HG03378 (cell line): Measurements from ENCODE around the gene SKIDA1.

Experiments
- ATAC-seq: cut with Tn5 transposase; IDR thresholded peaks from one replicate; pipeline ENCODE4 v1.9.1; 2021; ENCODE audit warnings: mild to moderate bottlenecking, moderate library complexity; ENCODE audit not compliant: unreplicated experiment

Gene SKIDA1

DNA sequence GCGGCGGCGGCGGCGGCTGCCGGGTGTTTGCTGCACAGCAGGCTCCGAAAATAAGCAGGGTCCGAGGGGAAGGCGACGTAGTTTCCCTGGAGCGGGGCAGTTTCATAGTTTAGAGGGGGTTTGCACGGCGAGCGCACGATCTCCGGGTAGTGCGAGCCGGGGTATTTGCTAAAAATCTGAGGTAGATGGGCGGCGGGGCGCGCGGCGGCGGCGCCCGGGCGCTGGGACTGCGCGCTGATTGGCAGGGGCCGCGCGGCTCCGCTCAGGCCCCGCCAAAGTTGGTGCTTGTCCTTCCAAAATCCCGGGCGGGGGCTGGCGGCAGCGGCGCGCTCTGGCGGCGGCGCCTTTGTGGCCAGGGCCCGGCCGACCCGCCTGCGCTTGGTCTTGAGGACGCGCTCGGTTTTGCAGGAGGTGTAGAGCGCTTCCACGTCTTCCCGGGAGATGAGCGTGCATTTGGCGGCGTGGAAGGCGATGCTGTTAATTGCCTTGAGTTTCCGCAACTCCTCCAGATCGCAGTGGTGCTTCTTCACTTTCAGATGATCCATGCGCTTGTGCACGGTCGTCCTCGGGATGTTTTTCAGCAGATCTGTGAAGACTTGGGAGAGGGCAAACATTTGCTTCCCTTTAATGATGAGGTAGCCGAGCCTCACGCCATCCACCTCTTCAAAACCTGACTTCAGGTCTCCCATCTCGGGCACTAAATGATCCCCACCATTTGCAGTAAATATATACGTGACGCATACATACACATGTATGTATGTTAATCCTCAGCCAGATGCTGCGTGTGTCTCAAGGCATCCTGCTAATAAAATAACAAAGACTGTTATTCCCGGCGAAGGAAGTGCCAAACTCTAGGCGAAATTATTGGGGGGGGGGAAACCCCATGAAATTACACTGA is 8.1 kb downstream of the SKIDA1 start:
- no peak for ATAC-seq

DNA sequence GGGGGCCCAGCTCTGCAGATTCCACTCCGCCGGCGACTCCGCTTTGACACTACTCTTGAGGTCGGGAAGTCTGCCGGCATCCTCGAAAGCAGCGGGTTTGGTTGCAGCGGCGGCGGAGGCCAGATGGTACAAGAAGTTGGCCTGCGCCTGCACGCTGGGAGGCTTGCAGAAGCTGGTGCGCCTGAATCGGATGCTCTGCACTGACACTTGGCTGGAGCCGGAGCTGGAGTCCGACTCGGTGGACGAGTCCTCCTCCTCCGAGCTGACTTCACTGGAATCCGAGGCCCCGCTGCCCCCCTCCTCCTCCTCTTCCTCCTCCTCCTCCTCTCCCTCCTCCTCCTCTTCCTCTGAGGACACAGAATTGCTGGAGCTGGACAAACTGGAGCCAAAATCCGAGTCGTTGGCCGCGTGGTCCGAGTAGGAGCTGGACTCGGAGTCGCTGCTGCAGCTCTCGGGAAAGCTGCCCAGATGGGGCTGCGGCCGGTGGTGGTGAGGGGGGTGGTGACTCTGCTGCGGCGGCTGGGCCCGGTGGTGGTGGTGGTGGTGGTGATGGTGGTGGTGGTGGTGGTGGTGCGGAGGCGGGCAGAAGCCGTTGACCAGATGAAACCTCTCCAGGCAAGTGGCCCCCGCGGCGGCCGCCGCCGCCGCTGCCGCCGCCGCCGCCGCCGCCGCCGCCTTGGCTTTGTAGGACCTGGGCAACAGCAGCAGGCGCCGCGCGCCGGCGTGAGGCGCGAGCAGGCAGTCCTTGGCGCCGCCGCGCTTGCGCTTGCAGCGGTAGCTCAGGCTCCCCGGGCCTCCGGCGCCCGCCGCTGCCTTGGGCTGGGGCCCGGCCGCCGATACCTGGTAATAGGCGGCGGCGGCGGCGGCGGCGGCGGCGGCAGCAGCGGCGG is 9.0 kb downstream of the SKIDA1 start:
- ATAC-seq: no peak

DNA sequence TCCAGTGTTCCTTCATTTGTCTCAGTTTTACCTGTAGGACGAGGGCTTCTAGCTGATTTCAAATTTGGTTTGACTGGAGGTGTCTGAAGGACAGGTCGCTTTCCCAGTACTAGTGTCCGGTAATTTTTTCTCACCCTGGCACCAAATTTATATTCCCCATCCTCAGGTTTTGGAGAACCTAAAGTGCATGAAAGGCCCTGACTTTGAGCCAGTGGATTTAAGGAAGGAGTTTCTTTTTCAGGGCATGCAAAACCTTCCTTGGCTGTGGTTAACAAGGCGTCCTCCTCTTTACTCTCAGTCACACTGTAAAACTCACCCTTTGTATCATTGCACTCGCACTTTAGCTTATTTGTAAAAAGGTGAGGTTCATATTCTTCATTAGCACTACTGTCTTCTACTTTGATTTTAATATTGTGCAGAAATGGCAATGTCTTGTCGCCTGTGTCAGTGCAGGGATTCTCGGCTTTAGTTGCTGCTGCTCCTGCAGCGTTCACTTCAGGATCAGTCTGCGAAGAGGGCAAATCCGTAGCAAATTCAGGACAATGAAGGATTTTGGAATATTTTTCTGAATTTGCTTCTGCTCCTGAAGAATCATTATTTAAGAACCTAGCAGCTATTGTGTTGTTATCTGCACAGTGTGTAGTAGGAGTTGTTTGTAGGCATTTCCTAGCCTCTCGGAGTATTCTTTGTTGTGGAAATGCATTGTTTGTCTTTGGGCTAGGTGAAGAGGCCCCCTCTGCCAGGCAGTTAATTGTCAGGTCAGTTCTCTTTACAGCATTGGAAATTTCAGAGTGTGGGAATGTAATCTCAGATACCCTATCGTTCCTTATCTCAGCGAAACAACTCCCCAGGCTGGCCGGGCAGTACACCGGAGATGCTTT is 9.9 kb downstream of the SKIDA1 start:
- no peak for ATAC-seq

- no peak for ATAC-seq
Measured at GRCh38 chr10:21514818-21515351, 10.6 kb downstream of the SKIDA1 start.

DNA sequence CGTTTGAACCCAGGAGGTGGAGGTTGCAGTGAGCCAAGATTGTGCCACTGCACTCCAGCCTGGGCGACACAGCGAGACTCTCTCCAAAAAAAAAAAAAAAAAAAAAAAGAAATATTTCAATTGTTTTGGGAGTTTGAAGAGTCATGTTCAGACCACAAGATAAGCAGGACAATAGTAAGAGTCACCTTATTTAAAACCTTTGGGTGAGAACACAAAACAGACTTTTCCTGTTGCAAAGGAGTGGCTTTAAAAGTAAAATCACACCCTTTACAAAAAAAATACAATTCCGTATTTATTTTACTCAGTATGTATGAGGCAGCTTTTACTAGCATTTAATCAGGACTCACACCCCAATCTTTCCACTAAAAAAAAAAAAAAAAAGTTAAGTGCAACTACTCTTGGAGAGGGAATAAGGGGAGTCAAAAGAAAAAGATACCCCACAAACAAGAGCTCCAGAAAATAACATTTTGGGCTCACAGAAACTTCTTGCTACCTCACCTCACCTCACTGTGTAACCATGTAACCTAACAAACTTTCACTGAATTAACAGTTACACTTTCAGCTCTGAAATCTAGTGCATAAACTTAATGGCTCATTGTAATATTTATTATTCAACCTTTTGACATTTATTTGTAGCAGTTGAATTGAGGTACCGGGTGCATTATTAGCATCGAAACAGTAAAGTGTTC is 11.2 kb downstream of the SKIDA1 start:
- ATAC-seq: no peak

DNA sequence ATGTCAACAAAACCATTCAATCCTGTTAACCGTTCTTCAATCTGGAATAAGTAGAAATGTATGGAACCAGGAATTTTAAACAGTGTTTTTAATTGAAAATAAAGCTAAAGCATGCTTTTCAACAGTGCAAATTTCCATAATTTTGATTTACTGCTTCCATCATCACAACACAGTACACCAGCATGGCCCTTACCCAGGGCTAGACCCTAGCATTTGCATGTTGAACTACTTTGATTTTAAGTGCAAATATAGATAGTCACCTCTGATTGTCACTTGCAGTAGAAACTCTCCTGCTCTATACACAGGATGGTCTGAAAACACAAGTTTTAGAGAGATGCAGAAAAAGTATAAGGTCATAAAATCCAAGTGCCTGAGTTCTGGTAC is 12.1 kb downstream of the SKIDA1 start:
- ATAC-seq: no peak

DNA sequence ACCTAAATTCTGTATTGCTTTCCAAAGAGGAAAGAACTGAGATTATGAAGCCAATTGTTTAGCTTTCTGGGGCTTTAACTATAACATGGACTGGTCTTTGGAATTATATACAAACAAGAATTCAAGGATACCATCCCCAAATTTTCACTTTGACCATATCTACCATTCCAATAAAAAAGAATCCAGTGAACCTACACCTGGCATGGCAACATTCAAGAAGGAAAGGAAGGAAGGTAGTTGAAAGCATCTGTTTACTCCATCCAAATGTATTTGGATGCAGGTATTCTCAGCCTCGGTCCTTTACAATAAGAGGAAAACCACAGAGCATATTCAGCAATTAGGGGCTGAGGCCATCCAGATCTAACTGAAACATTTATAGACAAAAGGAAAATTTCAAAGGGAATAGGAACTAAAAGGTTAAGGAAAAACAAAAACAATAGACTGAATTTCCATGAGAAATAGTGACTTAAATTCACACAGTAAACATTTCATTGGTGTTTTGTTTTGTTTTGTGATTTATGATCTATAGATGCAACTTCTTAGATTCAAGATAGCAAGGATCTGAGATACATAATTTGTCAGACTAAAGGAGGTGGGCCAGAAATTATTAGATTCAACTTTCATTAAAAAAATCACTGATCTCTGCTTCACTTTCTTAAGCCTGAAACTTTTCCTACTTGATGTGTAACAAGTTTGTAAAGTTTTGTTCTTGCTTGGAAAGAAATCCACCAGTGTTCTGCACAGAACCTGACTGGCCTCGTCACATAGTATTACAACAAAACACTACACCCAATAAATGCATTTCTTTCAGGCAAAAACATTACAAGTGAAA is 12.7 kb downstream of the SKIDA1 start:
- ATAC-seq: no peak

DNA sequence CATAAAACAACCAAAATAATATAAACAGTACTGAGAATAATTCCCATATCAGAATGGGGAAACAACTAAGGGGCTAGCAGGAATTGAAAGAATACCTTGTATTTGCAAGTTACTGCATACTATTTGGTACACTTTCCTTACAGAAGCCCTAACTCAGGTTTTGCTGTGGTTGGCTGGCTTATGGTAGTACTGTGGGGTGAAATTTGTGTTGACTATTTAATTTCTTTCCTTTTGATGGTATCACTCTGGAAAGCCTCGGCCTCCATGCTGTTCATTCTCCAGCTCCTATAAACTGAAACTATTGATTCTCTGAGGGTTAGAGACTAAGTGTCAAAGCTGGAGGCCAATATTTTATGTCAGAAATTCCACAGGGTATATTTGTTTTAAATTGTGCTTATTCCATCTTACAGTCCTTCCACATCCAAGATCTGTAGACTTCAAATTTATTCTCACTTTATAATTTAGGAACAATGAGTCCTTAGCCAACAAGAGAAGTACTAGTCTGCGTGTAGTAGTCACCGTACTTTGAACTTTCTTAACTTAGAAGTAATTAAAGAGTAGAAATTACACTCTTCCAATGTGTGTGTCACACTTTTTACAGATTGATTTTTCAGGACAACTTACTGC is 13.4 kb downstream of the SKIDA1 start:
- no peak for ATAC-seq

DNA sequence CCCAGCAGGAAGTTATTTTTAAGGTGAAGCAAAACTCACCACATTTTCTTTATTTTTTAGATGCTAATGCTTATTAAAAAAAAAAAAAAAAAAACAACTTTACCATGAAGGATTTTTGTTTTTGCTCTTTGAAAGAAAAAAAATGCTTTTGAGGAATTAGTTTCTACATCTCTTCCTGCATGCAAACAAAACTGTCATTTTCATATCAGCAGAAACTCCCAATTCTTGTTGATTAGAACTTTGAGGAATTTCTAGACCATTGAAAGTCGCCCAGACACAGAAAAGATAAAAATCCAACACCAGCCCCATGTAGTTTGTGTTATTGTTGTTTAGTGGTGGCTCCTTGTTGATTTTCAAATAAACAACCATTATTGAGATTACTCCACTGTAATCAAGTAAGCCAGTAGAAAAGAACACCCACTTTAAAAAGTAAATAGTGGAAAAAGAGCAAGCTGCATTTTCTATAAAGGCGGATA is 14.3 kb downstream of the SKIDA1 start:
- no peak for ATAC-seq

DNA sequence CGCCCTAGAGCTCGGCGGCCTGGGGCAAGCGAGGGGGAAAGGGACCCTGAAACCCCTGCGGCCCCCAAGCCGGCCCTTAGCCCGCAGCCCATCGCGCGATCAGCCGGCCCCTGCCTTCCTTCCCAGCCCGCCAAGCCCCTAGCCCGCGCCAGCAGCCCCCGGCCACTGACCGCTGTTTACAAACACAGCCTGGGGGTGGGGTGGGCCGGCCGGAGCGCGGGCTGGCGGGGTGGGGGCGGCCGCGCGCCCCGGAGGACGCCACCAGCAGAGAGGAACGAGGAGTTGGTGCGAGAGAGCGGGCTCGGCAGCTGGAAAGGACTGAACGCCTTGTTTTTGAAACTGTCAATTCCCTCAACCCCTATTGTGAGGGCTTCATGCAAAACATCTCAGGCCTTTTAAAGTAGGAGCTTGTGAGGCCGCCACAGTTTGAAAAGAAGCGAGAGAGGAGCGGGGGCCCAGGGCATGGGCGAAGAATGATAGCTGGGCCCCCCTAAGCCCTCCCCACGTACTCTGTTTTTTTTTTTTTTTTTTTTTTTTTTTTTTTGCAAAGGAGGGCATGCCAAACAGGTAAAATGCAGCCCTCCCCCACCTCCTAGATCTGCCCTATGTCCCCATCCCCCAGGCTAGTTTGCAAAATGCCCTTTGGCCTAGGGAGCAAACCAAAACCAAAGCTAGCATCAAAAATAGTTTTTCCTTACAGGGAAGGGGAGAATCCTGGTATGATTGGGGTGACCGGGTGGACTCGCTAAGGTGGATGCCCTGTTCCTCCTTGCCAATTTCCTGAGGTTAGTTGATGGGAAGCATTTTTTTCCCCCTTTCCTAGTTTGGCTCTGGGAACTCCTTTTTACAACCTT is 15.0 kb downstream of the SKIDA1 start:
- no peak for ATAC-seq

DNA sequence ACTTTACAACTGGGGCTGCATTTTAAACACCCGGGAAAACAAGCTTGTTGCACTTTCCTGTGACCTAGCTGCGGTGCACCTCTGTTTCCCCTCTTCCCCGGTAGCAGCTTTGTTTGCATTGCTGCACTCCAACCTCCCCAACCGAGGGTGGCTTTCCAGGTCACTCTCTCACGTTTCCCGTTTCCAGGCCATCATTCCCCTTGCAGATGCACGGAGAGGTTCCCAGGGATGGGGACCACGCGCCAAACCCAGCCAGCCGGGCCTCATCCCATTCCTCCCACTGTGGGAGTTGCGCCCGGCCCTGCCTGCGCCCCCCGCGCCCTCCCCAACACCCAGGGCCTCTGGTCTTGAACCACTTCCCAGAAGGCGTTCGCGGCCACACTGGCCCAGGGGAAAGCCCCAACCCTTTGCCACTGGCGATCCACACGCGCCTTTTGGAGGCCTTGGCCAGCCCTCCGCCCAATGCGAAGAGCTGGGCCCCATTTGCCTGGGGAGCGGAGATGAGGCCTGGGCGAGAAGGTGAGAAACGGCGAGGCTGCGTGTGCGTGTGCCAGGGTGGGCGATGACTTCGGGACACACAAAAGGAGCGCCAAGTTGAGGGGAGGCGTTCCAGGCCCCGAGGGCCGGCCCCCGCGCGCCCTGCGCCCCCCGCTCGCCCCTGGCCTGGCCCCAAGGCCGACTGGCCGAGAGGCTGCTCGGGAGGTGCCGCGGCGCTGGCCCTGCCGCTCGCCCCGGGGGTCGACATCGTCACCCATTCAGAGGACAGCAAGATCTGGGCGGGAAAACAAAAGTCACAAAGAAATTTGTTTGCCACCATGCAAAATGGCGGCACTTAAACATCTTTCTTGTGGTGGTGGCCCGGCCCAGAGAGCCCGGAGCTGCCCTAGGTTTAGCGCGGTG is 15.9 kb downstream of the SKIDA1 start:
- no peak for ATAC-seq

DNA sequence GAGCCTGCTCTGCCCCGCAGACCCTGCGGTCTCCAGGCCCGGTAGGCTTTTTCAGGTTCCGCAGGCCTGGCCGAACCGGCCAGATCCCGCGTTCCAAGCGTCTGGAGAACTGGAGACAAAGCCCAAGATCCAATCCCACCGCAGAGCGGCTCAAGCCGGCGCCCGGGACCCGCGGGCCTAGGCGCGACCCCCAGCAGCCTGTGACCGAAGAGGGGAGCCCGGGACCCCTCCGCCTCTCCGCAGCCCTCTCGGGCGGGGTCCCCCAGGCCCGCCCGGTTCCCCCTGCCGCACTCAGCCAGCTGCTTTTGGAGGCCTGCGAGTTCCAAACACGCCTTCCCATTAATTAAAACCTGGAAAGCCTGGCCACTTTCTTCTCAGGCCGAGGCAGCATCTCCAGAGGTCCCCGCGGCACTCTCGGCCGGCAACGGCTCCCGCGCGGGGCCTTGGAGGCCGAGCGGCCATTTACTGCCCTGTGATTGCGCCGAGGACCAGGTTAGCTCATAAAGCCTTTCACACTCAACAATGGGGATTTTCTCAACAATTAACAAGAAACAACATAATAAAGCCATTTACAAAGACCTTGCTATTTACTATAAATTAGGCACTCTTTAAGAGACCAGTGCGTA is 16.7 kb downstream of the SKIDA1 start:
- ATAC-seq: no peak

GRCh38 chr10:21507150-21507549 is 18.3 kb downstream of the SKIDA1 start:
- no peak for ATAC-seq

DNA sequence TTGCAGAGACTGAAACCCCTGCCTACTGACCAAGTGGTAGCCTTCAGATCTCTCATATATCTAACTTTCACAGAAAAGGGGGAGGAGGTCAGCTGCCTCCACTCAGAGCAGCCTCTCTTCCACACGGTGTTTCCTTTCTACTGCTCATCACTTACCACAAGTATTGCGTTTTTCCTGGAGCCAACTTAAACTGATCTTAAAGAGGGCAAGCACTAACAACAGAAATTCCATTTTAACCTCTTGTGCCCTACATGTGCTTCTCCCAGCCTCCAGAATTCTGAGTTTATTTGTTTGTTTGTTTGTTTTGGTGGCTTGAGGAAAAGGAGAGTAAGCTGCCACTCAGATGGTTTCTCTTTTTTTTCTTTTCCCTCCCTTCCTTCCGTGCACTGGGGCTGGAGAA is 19.1 kb downstream of the SKIDA1 start:
- no peak for ATAC-seq

DNA sequence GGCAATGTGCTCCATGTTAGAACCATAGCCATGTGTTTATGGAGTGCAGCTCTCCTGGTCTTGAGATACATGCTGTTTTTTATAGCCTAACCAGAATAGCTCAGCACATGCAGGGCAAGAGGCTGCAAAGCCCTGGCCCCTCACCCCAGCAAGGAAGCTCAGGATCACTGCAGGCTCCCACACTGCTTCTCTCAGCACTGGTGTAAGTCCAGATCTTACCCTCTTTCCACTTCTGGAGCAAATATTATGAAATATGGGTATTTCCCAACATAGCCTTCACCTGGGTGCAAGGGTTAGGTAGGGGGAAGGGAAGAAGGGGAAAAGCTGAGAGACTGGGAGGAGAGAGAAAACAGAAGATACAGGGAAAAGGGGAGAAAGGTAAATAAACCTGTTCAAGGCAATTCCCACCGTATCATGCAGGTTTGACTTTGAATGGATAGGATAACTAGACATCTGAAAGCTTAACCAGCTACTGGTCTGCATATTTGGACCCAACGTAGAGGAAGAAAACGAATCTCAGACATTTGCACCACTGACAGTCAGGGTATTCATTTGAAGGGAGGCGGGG is 19.7 kb downstream of the SKIDA1 start:
- ATAC-seq: no peak

DNA sequence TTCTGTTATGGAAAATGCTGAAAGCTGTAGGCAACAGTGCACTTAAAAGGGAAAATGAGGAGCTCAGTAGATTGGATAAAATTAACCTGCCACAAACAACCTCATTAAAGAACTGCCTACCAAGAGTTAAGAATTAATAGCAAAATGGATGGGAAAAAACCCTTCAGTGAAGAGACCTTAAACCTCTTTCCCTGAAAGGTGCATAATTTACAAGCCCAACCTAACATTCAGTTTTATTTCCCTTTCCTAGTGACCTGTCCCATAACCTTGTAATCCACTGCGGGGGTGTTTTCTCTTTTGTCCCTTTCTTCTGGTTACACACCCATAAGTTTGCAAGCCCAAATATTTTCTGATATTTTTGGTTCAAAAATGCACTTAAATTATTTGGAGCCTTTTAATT is 21.9 kb downstream of the SKIDA1 start:
- ATAC-seq: no peak
